H9 (cell line): ENCODE measurements around the gene CUBN. TPM values are rescaled to one million over a fixed set of nuclear protein-coding genes. Genes with fewer than 3 reads are reported as not detected.

ENCODE experiments used
- DNase-seq: peaks from one replicate; pipeline ENCODE4 v3.0.0-alpha.2; 2017
- H2AFZ ChIP-seq: one replicate; pipeline ENCODE4 v1.6.1; 2013; ENCODE audit warnings: mild to moderate bottlenecking, low read length, control low read depth, moderate library complexity
- H2AK5ac ChIP-seq: 2 replicates; pipeline ENCODE4 v1.6.1; 2013; ENCODE audit warnings: low read length, control low read depth, mixed read lengths; ENCODE audit not compliant: insufficient read length
- H2BK120ac ChIP-seq: one replicate; pipeline ENCODE4 v1.6.1; 2013; ENCODE audit warnings: low read depth, mild to moderate bottlenecking, low read length, control low read depth, inconsistent platforms; ENCODE audit not compliant: poor library complexity, severe bottlenecking
- H2BK12ac ChIP-seq: 2 replicates; pipeline ENCODE4 v1.6.1; 2013; ENCODE audit warnings: low read length, control low read depth, mixed read lengths, low read depth; ENCODE audit not compliant: insufficient read length
- H2BK15ac ChIP-seq: 2 replicates; pipeline ENCODE4 v1.6.1; 2013; ENCODE audit warnings: low read depth, low read length, control low read depth
- H2BK20ac ChIP-seq: one replicate; pipeline ENCODE4 v1.6.1; 2013; ENCODE audit warnings: low read depth, mild to moderate bottlenecking, low read length, control low read depth, inconsistent platforms; ENCODE audit not compliant: poor library complexity, severe bottlenecking
- H2BK5ac ChIP-seq: 2 replicates; pipeline ENCODE4 v1.6.1; 2013; ENCODE audit warnings: low read length, control low read depth, mixed read lengths; ENCODE audit not compliant: insufficient read length
- H3K14ac ChIP-seq: 2 replicates; pipeline ENCODE4 v1.6.1; 2013; ENCODE audit warnings: low read length, control low read depth; ENCODE audit not compliant: insufficient read depth
- H3K18ac ChIP-seq: 2 replicates; pipeline ENCODE4 v1.6.1; 2013; ENCODE audit warnings: low read depth, mild to moderate bottlenecking, mixed read lengths, low read length, control low read depth; ENCODE audit not compliant: insufficient read length
- H3K23ac ChIP-seq: 2 replicates; pipeline ENCODE4 v1.6.1; 2013; ENCODE audit warnings: low read length, control low read depth, mixed read lengths, low read depth; ENCODE audit not compliant: insufficient read length
- H3K23me2 ChIP-seq: 2 replicates; pipeline ENCODE4 v1.6.1; 2013; ENCODE audit warnings: low read depth, mild to moderate bottlenecking, mixed read lengths, low read length, control low read depth; ENCODE audit not compliant: insufficient read length, poor library complexity, severe bottlenecking
- H3K27ac ChIP-seq: 2 replicates; pipeline ENCODE4 v1.5.1; 2013; ENCODE audit warnings: low read length, control low read depth, mixed read lengths, low read depth; ENCODE audit not compliant: insufficient read length
- H3K27me3 ChIP-seq: 2 replicates; pipeline ENCODE4 v1.6.1; 2013; ENCODE audit warnings: low read length, control low read depth, inconsistent platforms; ENCODE audit not compliant: insufficient read depth
- H3K4ac ChIP-seq: 2 replicates; pipeline ENCODE4 v1.6.1; 2013; ENCODE audit warnings: low read depth, mild to moderate bottlenecking, control low read depth, inconsistent platforms, low read length, moderate library complexity
- H3K4me1 ChIP-seq: 2 replicates; pipeline ENCODE4 v1.6.1; 2013; ENCODE audit warnings: low read length, control low read depth, inconsistent platforms; ENCODE audit not compliant: insufficient read depth
- H3K4me2 ChIP-seq: 2 replicates; pipeline ENCODE4 v1.6.1; 2013; ENCODE audit warnings: low read length, control low read depth, mixed read lengths; ENCODE audit not compliant: insufficient read length, insufficient read depth
- H3K56ac ChIP-seq: 2 replicates; pipeline ENCODE4 v1.6.1; 2013; ENCODE audit warnings: low read depth, mild to moderate bottlenecking, mixed read lengths, low read length, control low read depth; ENCODE audit not compliant: insufficient read length
- H3K79me1 ChIP-seq: 2 replicates; pipeline ENCODE4 v1.6.1; 2013; ENCODE audit warnings: low read depth, mild to moderate bottlenecking, moderate library complexity, low read length, control low read depth, inconsistent platforms; ENCODE audit not compliant: insufficient read depth, poor library complexity, severe bottlenecking
- H3K79me2 ChIP-seq: 2 replicates; pipeline ENCODE4 v1.6.1; 2013; ENCODE audit warnings: low read length, control low read depth, inconsistent platforms; ENCODE audit not compliant: insufficient read depth
- H3K9ac ChIP-seq: 2 replicates; pipeline ENCODE4 v1.6.1; 2013; ENCODE audit warnings: low read length, control low read depth, mixed read lengths; ENCODE audit not compliant: insufficient read length; ENCODE audit errors: extremely low read depth
- H3K9me3 ChIP-seq: one replicate; pipeline ENCODE4 v1.6.1; 2013; ENCODE audit warnings: low read depth, low read length, inconsistent platforms; ENCODE audit not compliant: control insufficient read depth
- H3T11ph ChIP-seq: one replicate; pipeline ENCODE4 v1.6.1; 2013; ENCODE audit warnings: mild to moderate bottlenecking, low read length, control low read depth, inconsistent platforms
- H4K20me1 ChIP-seq: one replicate; pipeline ENCODE4 v1.6.1; 2013; ENCODE audit not compliant: control insufficient read depth, insufficient read length, insufficient read depth
- H4K5ac ChIP-seq: 2 replicates; pipeline ENCODE4 v1.6.1; 2013; ENCODE audit warnings: low read depth, mild to moderate bottlenecking, mixed read lengths, low read length, control low read depth; ENCODE audit not compliant: insufficient read length
- H4K8ac ChIP-seq: replicated peaks from 2 replicates; pipeline ENCODE4 v1.6.1; 2013; ENCODE audit warnings: low read length, control low read depth, mixed read lengths, low read depth; ENCODE audit not compliant: insufficient read length
- H4K91ac ChIP-seq: 2 replicates; pipeline ENCODE4 v1.6.1; 2013; ENCODE audit warnings: low read depth, mild to moderate bottlenecking, moderate library complexity, mixed read lengths, low read length, control low read depth; ENCODE audit not compliant: insufficient read length
- H3K27ac Mint-ChIP-seq, 3 experiments: 2 replicates in 2 of 3; 3 replicates in 1 of 3; pipeline ENCODE4 v1.8.0; 2020 to 2021; ENCODE audit warnings: mixed read lengths in 3 of 3, mild to moderate bottlenecking in 1 of 3, moderate library complexity in 1 of 3
- H3K27me3 Mint-ChIP-seq: 2 replicates; pipeline ENCODE4 v1.8.0; 2021; ENCODE audit warnings: low read depth, mild to moderate bottlenecking, moderate library complexity, mixed read lengths
- H3K36me3 Mint-ChIP-seq, 3 experiments: 2 replicates in 2 of 3; 3 replicates in 1 of 3; pipeline ENCODE4 v1.8.0; 2020 to 2021; ENCODE audit warnings: low read depth in 3 of 3, mixed read lengths in 3 of 3; ENCODE audit not compliant: insufficient read depth in 1 of 3
- H3K4me1 Mint-ChIP-seq, 2 experiments: 2 replicates each; pipeline ENCODE4 v1.8.0; 2020; ENCODE audit warnings: mixed read lengths in 2 of 2
- H3K4me3 Mint-ChIP-seq, 2 experiments: 2 replicates in 1 of 2; 3 replicates in 1 of 2; pipeline ENCODE4 v1.8.0; 2020 to 2021; ENCODE audit warnings: mild to moderate bottlenecking in 2 of 2, mixed read lengths in 2 of 2, moderate library complexity in 1 of 2
- H3K9me3 Mint-ChIP-seq, 2 experiments: 2 replicates in 1 of 2; 3 replicates in 1 of 2; pipeline ENCODE4 v1.8.0; 2020; ENCODE audit warnings: mild to moderate bottlenecking in 2 of 2, mixed read lengths in 2 of 2, moderate library complexity in 1 of 2
- WGBS: extraction: QIAGEN DNeasy Blood & Tissue Kit; methylation state at CpG from one replicate; pipeline ENCODE4 v1.1.7; 2013; ENCODE audit warnings: missing lambda C conversion rate, low lambda C conversion rate, mixed read lengths; ENCODE audit not compliant: insufficient read length; ENCODE audit errors: extremely low coverage; 5-methylcytosine and 5-hydroxymethylcytosine counted together
- total RNA-seq: library from RNA; stranded (reverse); gene quantifications from 2 replicates; pipeline ENCODE4 v1.2.1, GENCODE V29; 2021
- TF ChIP-seq, protein P1 (sequence below): fragments of 200-600 bp; sonication (generic); conservative IDR thresholded peaks from 3 replicates; pipeline ENCODE4 v1.8.0; 2021; ENCODE audit warnings: antibody characterized with exemption, mild to moderate bottlenecking

The CUBN gene
- total RNA-seq, 1 experiment from 2014 or later, result 0.26 TPM

DNA sequence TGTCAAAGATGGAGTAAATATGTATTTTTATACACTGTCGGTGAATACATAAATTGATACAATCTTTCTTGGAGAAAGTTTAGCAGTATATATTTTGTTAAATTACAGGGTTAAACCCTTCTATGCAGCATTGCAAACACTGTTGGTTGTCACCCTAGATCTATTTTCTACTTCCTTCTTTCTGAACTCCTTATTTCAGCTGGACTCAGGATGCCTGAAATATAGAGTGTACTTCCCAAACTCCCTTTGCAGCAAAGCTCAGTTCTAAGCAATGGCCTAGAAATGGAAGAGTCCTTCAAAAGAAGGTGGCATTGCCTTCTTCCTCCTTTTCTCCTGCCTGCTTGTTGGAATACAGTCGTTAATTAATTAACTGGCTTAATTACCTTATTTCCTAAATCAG lies 20.6 kb downstream of the CUBN start:
- no peaks in the 10 kb centered on the region for H4K20me1 ChIP-seq
- no peak overlapping the region for H3K9ac ChIP-seq
- no peak overlapping the region for H3K14ac ChIP-seq
- TF ChIP-seq, protein P1, sequence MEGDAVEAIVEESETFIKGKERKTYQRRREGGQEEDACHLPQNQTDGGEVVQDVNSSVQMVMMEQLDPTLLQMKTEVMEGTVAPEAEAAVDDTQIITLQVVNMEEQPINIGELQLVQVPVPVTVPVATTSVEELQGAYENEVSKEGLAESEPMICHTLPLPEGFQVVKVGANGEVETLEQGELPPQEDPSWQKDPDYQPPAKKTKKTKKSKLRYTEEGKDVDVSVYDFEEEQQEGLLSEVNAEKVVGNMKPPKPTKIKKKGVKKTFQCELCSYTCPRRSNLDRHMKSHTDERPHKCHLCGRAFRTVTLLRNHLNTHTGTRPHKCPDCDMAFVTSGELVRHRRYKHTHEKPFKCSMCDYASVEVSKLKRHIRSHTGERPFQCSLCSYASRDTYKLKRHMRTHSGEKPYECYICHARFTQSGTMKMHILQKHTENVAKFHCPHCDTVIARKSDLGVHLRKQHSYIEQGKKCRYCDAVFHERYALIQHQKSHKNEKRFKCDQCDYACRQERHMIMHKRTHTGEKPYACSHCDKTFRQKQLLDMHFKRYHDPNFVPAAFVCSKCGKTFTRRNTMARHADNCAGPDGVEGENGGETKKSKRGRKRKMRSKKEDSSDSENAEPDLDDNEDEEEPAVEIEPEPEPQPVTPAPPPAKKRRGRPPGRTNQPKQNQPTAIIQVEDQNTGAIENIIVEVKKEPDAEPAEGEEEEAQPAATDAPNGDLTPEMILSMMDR, result no peak
- no peak overlapping the region for H3T11ph ChIP-seq
- Mint-ChIP-seq H3K9me3 (no peaks in the 10 kb centered on the region), H3K4me1 (no peaks in the 10 kb centered on the region), H3K36me3 (no peaks in the 10 kb centered on the region), H3K27me3 (no peaks in the 10 kb centered on the region), H3K4me3 (no peak overlapping the region), H3K27ac (no peak overlapping the region)
- no peaks in the 10 kb centered on the region for H3K27me3 ChIP-seq
- no peaks in the 10 kb centered on the region for H3K4me1 ChIP-seq
- no peak overlapping the region for H4K5ac ChIP-seq
- no peak overlapping the region for H2BK120ac ChIP-seq
- H2AK5ac ChIP-seq, result no peak overlapping the region
- H2BK20ac ChIP-seq, result no peak overlapping the region
- no peaks in the 10 kb centered on the region for H3K9me3 ChIP-seq
- H2BK5ac ChIP-seq, result no peak overlapping the region
- H3K79me2 ChIP-seq, result no peaks in the 10 kb centered on the region
- no peak overlapping the region for H3K18ac ChIP-seq
- no peak overlapping the region for H2BK15ac ChIP-seq
- no peak overlapping the region for H3K4me2 ChIP-seq
- H4K8ac ChIP-seq, result no peak overlapping the region
- no peak overlapping the region for H2AFZ ChIP-seq
- WGBS, result no CpG with 5 or more reads among the region's 2 CpGs
- no peak overlapping the region for H3K23ac ChIP-seq
- no peaks in the 10 kb centered on the region for H3K79me1 ChIP-seq
- no peak for DNase-seq
- H3K56ac ChIP-seq, result no peak overlapping the region
- no peak overlapping the region for H2BK12ac ChIP-seq
- H3K27ac ChIP-seq, result no peak overlapping the region
- no peak overlapping the region for H4K91ac ChIP-seq
- no peaks in the 10 kb centered on the region for H3K23me2 ChIP-seq
- no peak overlapping the region for H3K4ac ChIP-seq
